ENCODE results near the gene TBC1D24.
"Not testable (repeated sequence)": the region's sequence is repeated elsewhere in the genome, so short reads cannot be mapped to it uniquely, and the experiment has no call there.

Gene TBC1D24

GRCh38 chr16:2468725-2469398 lies 6.1 kb upstream of the TBC1D24 start:
- DNase-seq (ENCODE audit: low read depth) = no peak

- DNase-seq (ENCODE audit: low read depth) = no peak
These were observed 5.3 kb upstream of the TBC1D24 start for GRCh38 chr16:2469399-2470233.

GRCh38 chr16:2470234-2470601 lies 4.7 kb upstream of the TBC1D24 start:
- no peak for DNase-seq (ENCODE audit: low read depth)

- no peak for DNase-seq (ENCODE audit: low read depth)
These were observed 4.3 kb upstream of the TBC1D24 start for GRCh38 chr16:2470603-2471015.

- DNase-seq (ENCODE audit: low read depth) = no peak
These were observed 3.8 kb upstream of the TBC1D24 start, which contains the start of gene NTN3 for GRCh38 chr16:2471016-2471652. Gene NTN3 (plus strand): TSS chr16:2471297. CDS start chr16:2471702, 405 bp downstream.

- DNase-seq (ENCODE audit: low read depth) = no peak
These were observed 3.1 kb upstream of the TBC1D24 start for GRCh38 chr16:2471653-2472487.

- DNase-seq (ENCODE audit: low read depth) = no peak
These were observed 2.5 kb upstream of the TBC1D24 start for GRCh38 chr16:2472488-2472864.

- no peak for DNase-seq (ENCODE audit: low read depth)
These were observed 2.0 kb upstream of the TBC1D24 start for GRCh38 chr16:2472885-2473445.

- no peak for DNase-seq (ENCODE audit: low read depth)
These were observed 1.4 kb upstream of the TBC1D24 start for GRCh38 chr16:2473446-2473926.

GRCh38 chr16:2473999-2474876 lies 689 bp upstream of the TBC1D24 start:
- no peak for DNase-seq (ENCODE audit: low read depth)

GRCh38 chr16:2475413-2476344 lies 752 bp downstream of the TBC1D24 start:
- DNase-seq (ENCODE audit: low read depth) = no peak

- no peak for DNase-seq (ENCODE audit: low read depth)
These were observed 1.4 kb downstream of the TBC1D24 start for GRCh38 chr16:2476345-2476720.

- no peak for DNase-seq (ENCODE audit: low read depth)
These were observed 1.8 kb downstream of the TBC1D24 start for GRCh38 chr16:2476741-2477140.

GRCh38 chr16:2477327-2477726 lies 2.4 kb downstream of the TBC1D24 start:
- no peak for DNase-seq (ENCODE audit: low read depth)

GRCh38 chr16:2478279-2478678 lies 3.4 kb downstream of the TBC1D24 start:
- DNase-seq (ENCODE audit: low read depth) = no peak

- DNase-seq (ENCODE audit: low read depth) = not testable (repeated sequence)
These were observed 5.1 kb downstream of the TBC1D24 start for GRCh38 chr16:2479996-2480395.

GRCh38 chr16:2480948-2481347 lies 6.0 kb downstream of the TBC1D24 start:
- DNase-seq (ENCODE audit: low read depth) = no peak

GRCh38 chr16:2481676-2482075 lies 6.7 kb downstream of the TBC1D24 start:
- no peak for DNase-seq (ENCODE audit: low read depth)

- no peak for DNase-seq (ENCODE audit: low read depth)
These were observed 7.3 kb downstream of the TBC1D24 start for GRCh38 chr16:2482249-2482648.
